ENCODE data around the gene MEX3D. TPM values are rescaled to one million over a fixed set of nuclear protein-coding genes. Genes with fewer than 3 reads are reported as not detected.

Gene MEX3D
- polyA plus RNA-seq, 1 donor (not counting 4 experiments of a cell fraction or from before 2014, with no cell fraction given): 3.9 TPM

DNA sequence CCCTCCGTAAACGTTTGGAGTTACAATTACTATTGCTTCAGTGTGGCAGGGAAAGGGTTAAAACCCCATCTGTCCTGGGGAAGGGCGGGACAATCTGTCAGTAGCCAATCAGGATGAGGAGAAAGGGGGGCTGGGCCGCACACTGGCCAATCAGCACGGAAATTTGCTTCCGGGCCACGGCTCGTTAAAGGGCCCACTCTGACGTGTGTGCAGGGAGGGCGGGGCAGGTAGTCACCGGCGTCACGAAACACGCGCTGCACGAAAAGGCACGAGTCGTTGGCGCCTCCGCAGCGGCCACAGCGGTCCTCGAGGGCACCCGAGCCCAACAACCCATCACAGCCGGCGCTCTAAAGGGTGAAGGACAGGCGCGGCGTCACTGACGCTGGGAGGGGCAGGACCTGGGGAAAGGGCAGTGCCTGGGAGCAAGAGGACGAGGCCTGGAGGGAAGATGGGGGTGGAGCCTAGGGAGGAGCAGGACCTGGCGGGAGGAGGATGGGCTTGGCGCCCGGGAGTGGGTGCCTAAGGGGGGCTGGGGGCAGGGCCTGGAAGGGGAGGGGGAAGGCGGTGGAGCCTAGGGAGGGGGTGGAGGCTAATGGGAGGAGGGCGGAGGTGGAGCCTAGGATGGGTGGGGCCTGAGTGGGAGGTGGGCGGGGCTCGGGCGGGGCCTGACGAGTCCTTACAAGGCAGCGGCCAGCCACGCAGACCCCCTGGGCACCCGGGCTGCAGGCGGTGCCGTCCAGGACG is 60.2 kb downstream of the MEX3D start:
- Histone ChIP-seq H3K9me1 (ENCODE audit: control insufficient read depth, extremely low read depth, insufficient read depth, low read length) (no peaks in the 10 kb centered on the region), H3K79me2 (ENCODE audit: control insufficient read depth, insufficient read depth, low read length) (no peaks in the 10 kb centered on the region), H3K9ac (ENCODE audit: control insufficient read depth, extremely low read depth, insufficient read depth, low read length) (peak overlapping the region; percentile 73), H4K20me1 (ENCODE audit: control insufficient read depth, extremely low read depth, insufficient read depth, low read length) (no peaks in the 10 kb centered on the region), H3K4me3 (ENCODE audit: control insufficient read depth in 2 of 3, extremely low read depth in 1 of 3, insufficient read depth in 2 of 3, low read depth in 1 of 3, low read length in 3 of 3) (peak overlapping the region; percentile 44 to 69 (median 55)), H3K27me3 (ENCODE audit: control insufficient read depth, extremely low read depth, insufficient read depth, low read length) (peaks cover 15% of the 10 kb centered on the region), H3K4me2 (ENCODE audit: control insufficient read depth, extremely low read depth, insufficient read depth, low read depth, low read length) (peak overlapping the region; percentile 75), H3K36me3 (ENCODE audit: control insufficient read depth in 2 of 2, extremely low read depth in 1 of 2, insufficient read depth in 2 of 2, low read length in 2 of 2) (peaks cover 0 to 5% of the 10 kb centered on the region in 2 experiments), H3K9me3 (ENCODE audit: control insufficient read depth, low read depth, low read length) (no peaks in the 10 kb centered on the region), H3K4me1 (ENCODE audit: control insufficient read depth, extremely low read depth, insufficient read depth, low read length) (peaks cover 17% of the 10 kb centered on the region), H2AFZ (ENCODE audit: control insufficient read depth, low read length) (peak overlapping the region; percentile 76), H3K27ac (ENCODE audit: control insufficient read depth, insufficient read depth, low read length) (peak overlapping the region; percentile 76)
- FAIRE-seq (peak; percentile 67), DNase-seq (ENCODE audit: low read depth, low spot score) (peak; percentile 69)
- no peak for TF ChIP-seq EZH2 (IDR thresholded peaks at IDR 0.05; ENCODE audit: low read length)
- TF ChIP-seq, protein P1, sequence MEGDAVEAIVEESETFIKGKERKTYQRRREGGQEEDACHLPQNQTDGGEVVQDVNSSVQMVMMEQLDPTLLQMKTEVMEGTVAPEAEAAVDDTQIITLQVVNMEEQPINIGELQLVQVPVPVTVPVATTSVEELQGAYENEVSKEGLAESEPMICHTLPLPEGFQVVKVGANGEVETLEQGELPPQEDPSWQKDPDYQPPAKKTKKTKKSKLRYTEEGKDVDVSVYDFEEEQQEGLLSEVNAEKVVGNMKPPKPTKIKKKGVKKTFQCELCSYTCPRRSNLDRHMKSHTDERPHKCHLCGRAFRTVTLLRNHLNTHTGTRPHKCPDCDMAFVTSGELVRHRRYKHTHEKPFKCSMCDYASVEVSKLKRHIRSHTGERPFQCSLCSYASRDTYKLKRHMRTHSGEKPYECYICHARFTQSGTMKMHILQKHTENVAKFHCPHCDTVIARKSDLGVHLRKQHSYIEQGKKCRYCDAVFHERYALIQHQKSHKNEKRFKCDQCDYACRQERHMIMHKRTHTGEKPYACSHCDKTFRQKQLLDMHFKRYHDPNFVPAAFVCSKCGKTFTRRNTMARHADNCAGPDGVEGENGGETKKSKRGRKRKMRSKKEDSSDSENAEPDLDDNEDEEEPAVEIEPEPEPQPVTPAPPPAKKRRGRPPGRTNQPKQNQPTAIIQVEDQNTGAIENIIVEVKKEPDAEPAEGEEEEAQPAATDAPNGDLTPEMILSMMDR (optimal IDR thresholded peaks at IDR 0.05 in 1 of 3, IDR thresholded peaks at IDR 0.05 in 1 of 3, conservative IDR thresholded peaks at IDR 0.05 in 1 of 3; ENCODE audit: extremely low read depth in 1 of 3, insufficient read depth in 2 of 3, low read length in 3 of 3): no peak
- dilution Hi-C loops (cut with MboI; ENCODE audit: extremely low pct_ligation_motif_present, low sequenced_read_pairs): no loop called here

DNA sequence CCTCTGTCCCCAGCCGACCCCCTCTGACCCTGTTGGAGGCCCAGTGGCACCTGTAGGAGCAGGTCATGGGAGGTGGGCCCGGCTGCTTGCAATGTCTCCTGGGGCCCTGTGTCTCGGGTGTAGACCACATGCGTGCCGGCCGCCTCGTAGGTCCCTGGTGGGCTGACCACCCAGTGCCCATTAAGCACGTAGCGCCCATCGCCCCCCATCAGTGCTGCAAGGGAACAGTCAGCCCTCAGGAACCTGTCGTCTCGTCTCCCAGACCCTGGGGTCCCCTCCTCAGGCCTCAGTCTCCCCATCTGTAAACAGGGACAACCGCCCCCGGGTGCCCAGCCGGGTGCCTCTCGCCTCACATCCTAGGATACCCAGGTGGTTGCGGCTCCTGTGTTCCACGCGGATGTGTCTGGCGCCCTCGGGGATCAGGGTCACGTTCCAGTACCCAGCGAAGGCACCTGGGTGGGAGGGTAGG is 60.9 kb downstream of the MEX3D start:
- Histone ChIP-seq H3K79me2 (ENCODE audit: control insufficient read depth, insufficient read depth, low read length) (no peaks in the 10 kb centered on the region), H4K20me1 (ENCODE audit: control insufficient read depth, extremely low read depth, insufficient read depth, low read length) (no peaks in the 10 kb centered on the region), H3K36me3 (ENCODE audit: control insufficient read depth in 2 of 2, extremely low read depth in 1 of 2, insufficient read depth in 2 of 2, low read length in 2 of 2) (peaks cover 0 to 5% of the 10 kb centered on the region in 2 experiments), H3K9me3 (ENCODE audit: control insufficient read depth, low read depth, low read length) (no peaks in the 10 kb centered on the region), H2AFZ (ENCODE audit: control insufficient read depth, low read length) (no peak overlapping the region), H3K27me3 (ENCODE audit: control insufficient read depth, extremely low read depth, insufficient read depth, low read length) (peaks cover 19% of the 10 kb centered on the region), H3K4me3 (ENCODE audit: control insufficient read depth in 2 of 3, extremely low read depth in 1 of 3, insufficient read depth in 2 of 3, low read depth in 1 of 3, low read length in 3 of 3) (peak overlapping the region in 2 of 3 experiments; percentile 55 to 69), H3K9me1 (ENCODE audit: control insufficient read depth, extremely low read depth, insufficient read depth, low read length) (no peaks in the 10 kb centered on the region), H3K4me2 (ENCODE audit: control insufficient read depth, extremely low read depth, insufficient read depth, low read depth, low read length) (peak overlapping the region; percentile 75), H3K9ac (ENCODE audit: control insufficient read depth, extremely low read depth, insufficient read depth, low read length) (no peak overlapping the region), H3K27ac (ENCODE audit: control insufficient read depth, insufficient read depth, low read length) (peak overlapping the region; percentile 47), H3K4me1 (ENCODE audit: control insufficient read depth, extremely low read depth, insufficient read depth, low read length) (peaks cover 17% of the 10 kb centered on the region)
- dilution Hi-C loops (cut with MboI; ENCODE audit: extremely low pct_ligation_motif_present, low sequenced_read_pairs): no loop called here
- TF ChIP-seq, protein P1 (optimal IDR thresholded peaks at IDR 0.05 in 1 of 3, IDR thresholded peaks at IDR 0.05 in 1 of 3, conservative IDR thresholded peaks at IDR 0.05 in 1 of 3; ENCODE audit: extremely low read depth in 1 of 3, insufficient read depth in 2 of 3, low read length in 3 of 3): no peak
- TF ChIP-seq EZH2 (IDR thresholded peaks at IDR 0.05; ENCODE audit: low read length): no peak
- FAIRE-seq: no peak
- DNase-seq (ENCODE audit: low read depth, low spot score): no peak

Data from keratinocyte (primary cell).